ENCODE measurements around the gene STUM. TPM values are rescaled to one million over a fixed set of nuclear protein-coding genes. Genes with fewer than 3 reads are reported as not detected.

The STUM gene
- total and polyA plus RNA-seq, 2 of the 8 experiments (the other 6 are each of a cell fraction or from before 2014, with no cell fraction given), result 0.76 to 1.2 TPM

DNA sequence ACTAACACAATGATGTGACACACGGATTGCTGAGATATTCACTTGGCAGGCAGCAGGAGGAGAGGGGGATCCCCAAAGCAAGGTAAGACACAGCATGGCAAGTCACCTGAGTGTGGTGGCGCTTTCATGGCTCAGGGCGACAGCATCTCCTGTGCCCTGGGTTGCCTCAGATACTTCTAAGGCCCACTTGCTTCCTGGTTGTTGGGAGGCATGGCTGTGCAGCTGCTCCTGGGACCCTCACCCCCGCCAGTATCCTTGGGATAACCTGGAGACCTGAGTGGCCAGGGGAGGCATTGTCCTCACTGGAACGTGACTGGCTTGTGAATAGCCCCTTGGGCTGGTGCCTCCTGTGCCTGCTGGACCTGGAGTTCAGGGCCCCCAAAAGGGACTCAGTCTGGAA lies 69.8 kb downstream of the STUM start:
- no peak overlapping the region for H4K91ac ChIP-seq (replicated peaks; ENCODE audit: insufficient read length, low read length)
- H3K4me1 ChIP-seq (replicated peaks in 1 of 4; ENCODE audit: control insufficient read depth in 3 of 4, insufficient read depth in 4 of 4, low read length in 3 of 4), result no peaks in the 10 kb centered on the region
- no peak overlapping the region for H3K18ac ChIP-seq (ENCODE audit: extremely low read depth, low read length)
- H2BK120ac ChIP-seq (replicated peaks; ENCODE audit: low read depth, low read length), result no peak overlapping the region
- no peak overlapping the region for H3K4me2 ChIP-seq (ENCODE audit: insufficient read depth in 1 of 2, low read depth in 2 of 2, low read length in 2 of 2)
- no peak overlapping the region for H4K8ac ChIP-seq (ENCODE audit: extremely low read depth, insufficient read depth, low read length)
- H4K5ac ChIP-seq (ENCODE audit: insufficient read length, low read depth, low read length), result no peak overlapping the region
- H3K27me3 ChIP-seq (replicated peaks in 1 of 4; ENCODE audit: control insufficient read depth in 3 of 4, extremely low read depth in 1 of 4, insufficient read depth in 3 of 4, low read length in 3 of 4), result no peaks in the 10 kb centered on the region
- no peak overlapping the region for H2BK20ac ChIP-seq (ENCODE audit: low read length)
- no peaks in the 10 kb centered on the region for H3K23me2 ChIP-seq (ENCODE audit: low read depth, low read length)
- FAIRE-seq (no peak), DNase-seq (ENCODE audit: low read depth in 1 of 2, low spot score in 2 of 2) (no peak)
- POLR2A ChIA-PET (ENCODE audit: partially characterized antibody), result no interaction called here
- H3K36me3 ChIP-seq (ENCODE audit: control insufficient read depth in 2 of 4, insufficient read depth in 4 of 4, low read length in 3 of 4), result no peaks in the 10 kb centered on the region
- H2BK15ac ChIP-seq (ENCODE audit: low read length), result no peak overlapping the region
- no peak overlapping the region for H2BK12ac ChIP-seq (ENCODE audit: low read depth, low read length)
- no peak overlapping the region for H3K4ac ChIP-seq (replicated peaks; ENCODE audit: insufficient read length, low read depth, low read length)
- H3K56ac ChIP-seq (replicated peaks; ENCODE audit: insufficient read length, low read depth, low read length), result no peak overlapping the region
- no peak overlapping the region for H2BK5ac ChIP-seq (ENCODE audit: low read depth, low read length)
- H3K79me1 ChIP-seq (ENCODE audit: low read depth, low read length), result no peaks in the 10 kb centered on the region
- 88% methylated on average over 5 of the region's 5 CpGs; no CpG with 5 or more reads in 1 of the 2 experiments for WGBS, 2 experiments (ENCODE audit: extremely low coverage in 1 of 2, insufficient coverage in 1 of 2, insufficient read length in 1 of 2, insufficient replicate concordance in 2 of 2, low coverage in 1 of 2, low lambda C conversion rate in 2 of 2, missing lambda C conversion rate in 1 of 2)
- H3K23ac ChIP-seq (ENCODE audit: insufficient read length), result no peak overlapping the region
- CTCF ChIA-PET (ENCODE audit: partially characterized antibody), result interaction anchor here (1.3 kb wide), 1 partner anchor 10 kb away, joined by 11 read pairs; no protein-coding TSS in a partner anchor
- H4K20me1 ChIP-seq (replicated peaks in 1 of 2; ENCODE audit: control insufficient read depth in 1 of 2, insufficient read depth in 2 of 2, low read length in 2 of 2), result no peaks in the 10 kb centered on the region
- no peak overlapping the region for H3K4me3 ChIP-seq (ENCODE audit: extremely low read depth in 1 of 4, insufficient read depth in 2 of 4, low read depth in 3 of 4, low read length in 4 of 4)
- H3K27ac ChIP-seq (ENCODE audit: low read depth, low read length), result no peak overlapping the region
- no peak overlapping the region for H2AK5ac ChIP-seq (ENCODE audit: low read depth, low read length)
- H2AFZ ChIP-seq (ENCODE audit: low read length), result no peak overlapping the region
- no peaks in the 10 kb centered on the region for H3K79me2 ChIP-seq (ENCODE audit: control insufficient read depth in 1 of 2, insufficient read depth in 2 of 2, low read length in 2 of 2)
- no peaks in the 10 kb centered on the region for H3K9me3 ChIP-seq (ENCODE audit: insufficient read depth in 2 of 2, low read depth in 1 of 2, low read length in 1 of 2)
- H3K14ac ChIP-seq (ENCODE audit: insufficient read length), result no peak overlapping the region
- no peak overlapping the region for H3K9ac ChIP-seq (replicated peaks in 1 of 4; ENCODE audit: extremely low read depth in 1 of 4, low read depth in 3 of 4, low read length in 3 of 4)
- TF ChIP-seq KDM4A (IDR thresholded peaks at IDR 0.05; ENCODE audit: low read depth, low read length, severe bottlenecking) (no peak), RXRA (IDR thresholded peaks at IDR 0.05; ENCODE audit: insufficient read depth, low read depth, low read length) (no peak)

All from H1 (cell line).